HG03280 (cell line): Measurements from ENCODE around the gene NHLH1.

Experiments used
- ATAC-seq: cut with Tn5 transposase; IDR thresholded peaks from one replicate; pipeline ENCODE4 v1.9.1; 2021; ENCODE audit warnings: mild to moderate bottlenecking, moderate library complexity; ENCODE audit not compliant: unreplicated experiment

NHLH1 gene

DNA sequence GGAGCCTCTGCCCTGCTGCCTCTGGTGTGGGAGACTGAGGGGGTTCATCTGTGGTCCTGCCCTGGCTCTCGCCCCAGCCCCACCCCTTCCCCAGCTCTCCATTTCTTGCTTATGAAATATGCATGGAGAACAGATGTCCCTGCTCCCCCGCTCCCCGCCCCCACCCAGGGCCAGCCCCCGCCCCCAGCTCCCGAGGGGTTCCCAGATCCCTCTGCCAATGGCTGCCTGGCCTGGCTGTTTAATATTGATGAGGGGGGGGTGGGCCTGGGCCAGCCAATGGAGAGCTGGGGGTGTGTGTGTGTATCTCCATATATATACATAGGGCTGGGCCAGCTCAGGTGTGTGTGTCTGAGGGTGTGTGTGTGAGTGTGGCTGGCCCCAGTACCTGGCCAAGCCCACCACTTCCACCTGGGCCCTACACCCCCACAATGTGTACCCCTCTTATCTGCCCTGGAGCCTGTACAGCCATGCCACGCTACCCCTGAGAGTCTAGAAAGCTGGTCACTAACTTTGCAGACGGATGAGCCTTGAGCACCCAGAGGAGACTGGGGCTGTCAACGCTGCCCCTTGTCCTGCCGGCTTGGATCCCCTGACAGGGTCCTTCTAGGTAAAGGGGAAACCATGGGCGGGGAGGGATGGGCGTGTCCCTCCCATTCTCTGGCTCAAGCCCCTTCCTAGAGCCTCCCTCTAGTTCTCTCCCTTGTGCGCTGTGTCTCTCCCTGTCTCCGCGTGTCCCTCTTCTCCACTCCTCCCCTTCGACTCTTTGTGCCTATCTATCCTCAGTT lies at the start of gene NHLH1:
NHLH1 (plus strand) TSS at position 341 of the 785 bp plus-strand sequence. CDS start 3,661 bp downstream, outside the sequence.
- ATAC-seq = no peak

- no peak for ATAC-seq
Observed at GRCh38 chr1:160322831-160323230, 44.0 kb upstream of the NHLH1 start.

DNA sequence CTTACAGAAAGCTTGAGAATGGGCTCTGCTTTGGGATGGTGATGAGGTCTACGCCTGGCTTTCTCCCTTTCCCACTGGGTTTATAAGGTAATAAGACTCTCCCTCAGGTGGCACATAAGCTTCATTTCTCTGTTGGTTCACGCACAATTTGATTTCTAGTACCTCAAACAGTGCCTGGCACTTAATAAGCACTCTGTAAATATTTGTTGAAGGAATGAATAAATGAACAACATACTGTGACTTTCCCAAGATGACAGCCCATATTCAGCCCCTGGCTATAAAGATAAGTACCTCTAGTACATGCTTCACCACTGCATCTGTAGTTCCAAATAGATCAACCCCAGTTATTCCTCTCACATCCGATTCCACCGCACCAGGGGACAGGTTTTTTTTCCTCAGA lies 41.6 kb upstream of the NHLH1 start:
- ATAC-seq = no peak

GRCh38 chr1:160326418-160326817 lies 40.5 kb upstream of the NHLH1 start:
- ATAC-seq = no peak

DNA sequence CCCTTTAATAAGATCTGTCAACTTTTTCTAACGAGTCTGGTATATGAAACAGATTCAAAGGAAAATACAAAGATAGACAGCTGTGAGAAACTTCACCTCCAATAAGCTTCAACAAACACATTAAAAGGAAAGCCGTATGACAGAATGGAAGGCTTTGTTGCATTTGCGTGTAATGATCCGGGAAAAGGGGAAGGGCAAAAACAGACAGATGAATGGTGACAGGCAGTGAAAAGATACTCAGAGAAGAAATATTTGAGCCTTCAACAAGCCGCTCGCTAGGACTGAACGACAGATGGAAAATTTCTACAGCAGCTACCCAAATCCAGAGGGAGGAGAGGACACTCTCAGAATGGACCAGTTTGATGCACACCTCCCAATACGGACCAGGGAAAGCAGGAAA lies 38.7 kb upstream of the NHLH1 start:
- no peak for ATAC-seq

DNA sequence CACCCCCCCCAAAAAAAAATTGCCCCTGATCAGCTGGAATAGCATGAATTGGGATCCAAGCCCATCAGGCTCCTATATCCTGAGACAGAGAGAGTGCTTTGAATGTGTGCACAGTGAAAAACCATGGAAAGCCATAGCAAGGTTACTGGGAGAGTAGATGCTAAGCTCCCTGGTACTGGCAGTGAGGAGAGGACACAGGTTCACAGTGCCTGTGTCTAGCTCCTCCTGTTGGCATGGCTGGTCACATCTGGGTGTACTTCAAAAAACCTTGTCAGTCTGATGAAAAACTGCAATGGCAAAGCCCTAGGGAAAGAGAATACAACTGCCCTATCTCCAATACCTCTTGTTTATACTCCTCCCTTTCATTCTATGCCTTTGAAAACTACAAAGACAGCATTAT lies 36.8 kb upstream of the NHLH1 start:
- ATAC-seq = no peak

DNA sequence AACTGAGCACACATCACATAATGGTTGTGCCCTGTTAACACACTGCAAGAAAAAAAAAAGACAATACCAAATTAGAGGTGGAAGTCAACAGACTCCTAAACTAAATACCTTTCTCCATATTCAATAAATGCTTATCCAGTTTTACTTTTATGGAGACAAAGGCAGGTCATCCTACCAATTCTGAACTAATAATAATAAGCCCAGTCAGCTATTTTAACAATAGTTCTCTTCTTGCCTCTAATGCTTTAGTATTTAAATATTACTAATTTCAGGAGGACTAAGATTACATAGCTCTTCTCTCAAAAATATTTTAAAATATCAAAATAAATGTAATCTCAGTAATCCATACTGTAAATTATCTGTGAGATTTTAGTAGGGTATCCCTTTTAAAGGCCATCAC lies 34.4 kb upstream of the NHLH1 start:
- ATAC-seq = no peak

GRCh38 chr1:160338580-160338979 lies 28.3 kb upstream of the NHLH1 start:
- ATAC-seq = no peak

- ATAC-seq = no peak
Observed at GRCh38 chr1:160340146-160340545, 26.7 kb upstream of the NHLH1 start.

DNA sequence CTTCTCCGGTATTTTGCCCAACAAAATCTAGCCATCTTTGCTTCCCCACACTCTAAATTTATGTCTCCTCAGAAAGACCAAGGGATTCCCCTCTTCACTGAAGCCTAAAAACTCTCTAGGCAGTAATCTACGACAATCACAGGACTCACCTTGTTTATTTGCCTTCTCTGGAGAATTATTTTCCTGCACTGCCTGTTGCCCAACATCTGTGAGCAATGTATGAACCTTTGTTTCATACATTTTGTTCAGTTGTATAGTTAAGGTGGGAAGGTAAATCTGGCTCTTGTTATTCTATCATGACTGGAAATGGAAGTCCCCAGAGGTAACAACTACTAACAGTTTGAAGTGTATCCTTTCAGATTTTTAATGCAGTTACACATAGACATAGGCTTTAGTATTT lies 26.0 kb upstream of the NHLH1 start:
- no peak for ATAC-seq

DNA sequence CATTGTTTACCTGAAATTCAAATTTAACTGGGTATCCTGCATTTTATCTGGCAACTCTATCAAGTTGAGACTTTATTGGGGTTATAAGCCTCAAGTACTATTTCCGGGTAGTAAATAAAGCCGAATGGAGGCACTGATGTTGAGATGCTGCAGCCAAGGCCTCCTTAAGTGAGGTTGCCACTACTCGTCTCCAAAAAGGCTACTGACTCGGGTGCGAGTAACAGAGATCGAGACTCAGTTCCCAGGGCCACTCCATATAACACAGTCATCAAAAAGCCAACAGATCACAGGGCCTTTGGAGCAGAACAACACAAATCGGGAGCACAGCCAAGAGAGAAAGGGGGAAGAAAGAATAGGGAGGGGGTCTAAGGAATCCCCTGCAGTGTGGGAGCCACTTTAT lies 24.3 kb upstream of the NHLH1 start:
- no peak for ATAC-seq

GRCh38 chr1:160342953-160343869 lies 23.7 kb upstream of the NHLH1 start, which contains the start of the genes COPA and NCSTN:
Gene COPA (minus strand): TSS chr1:160343250. CDS start chr1:160343170, 80 bp downstream.
Gene NCSTN (plus strand): TSS chr1:160343383. CDS start chr1:160343397, 14 bp downstream.
- peak; percentile 94 for ATAC-seq

GRCh38 chr1:160344241-160344640 lies 22.6 kb upstream of the NHLH1 start:
- ATAC-seq = no peak

GRCh38 chr1:160344936-160345335 lies 21.9 kb upstream of the NHLH1 start:
- no peak for ATAC-seq

- no peak for ATAC-seq
Observed at GRCh38 chr1:160346463-160346862, 20.4 kb upstream of the NHLH1 start.

- peak; percentile 38 for ATAC-seq
Observed at GRCh38 chr1:160346958-160347357, 19.9 kb upstream of the NHLH1 start.

DNA sequence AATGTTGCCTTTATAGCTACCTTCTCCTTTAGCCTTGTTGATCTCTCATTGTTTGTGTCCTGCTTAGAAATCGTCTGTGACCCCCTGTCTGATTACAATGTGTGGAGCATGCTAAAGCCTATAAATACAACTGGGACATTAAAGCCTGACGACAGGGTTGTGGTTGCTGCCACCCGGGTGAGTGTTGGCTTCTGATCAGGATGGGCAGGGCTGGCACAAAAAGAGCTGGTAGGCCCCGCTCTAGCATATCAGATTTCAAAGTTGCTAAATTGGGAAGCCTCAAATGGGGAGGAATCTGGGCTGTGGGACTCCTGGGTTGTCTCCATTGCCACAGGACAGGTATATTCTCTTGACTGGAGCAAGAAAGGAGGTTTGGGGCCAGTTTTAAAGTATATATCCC lies 15.2 kb upstream of the NHLH1 start:
- ATAC-seq = no peak

DNA sequence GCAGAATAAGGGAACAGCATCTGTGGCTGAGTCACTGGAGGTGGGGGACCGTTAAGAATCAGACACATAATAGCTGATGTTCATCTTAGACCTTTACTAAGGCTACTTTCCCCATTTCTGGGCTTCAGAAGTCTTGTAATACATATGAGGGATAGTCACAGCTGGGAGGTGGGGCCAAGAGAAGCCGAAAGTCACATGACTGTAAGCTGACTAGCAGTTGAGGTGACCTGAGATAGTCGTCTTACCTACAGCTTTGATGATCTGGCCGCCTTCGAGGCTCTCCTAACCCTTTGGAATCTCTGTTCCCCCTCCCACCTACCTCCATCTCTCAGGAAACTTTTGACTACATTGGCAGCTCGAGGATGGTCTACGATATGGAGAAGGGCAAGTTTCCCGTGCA lies 14.3 kb upstream of the NHLH1 start:
- ATAC-seq = no peak

- no peak for ATAC-seq
Observed at GRCh38 chr1:160353223-160353622, 13.6 kb upstream of the NHLH1 start.

DNA sequence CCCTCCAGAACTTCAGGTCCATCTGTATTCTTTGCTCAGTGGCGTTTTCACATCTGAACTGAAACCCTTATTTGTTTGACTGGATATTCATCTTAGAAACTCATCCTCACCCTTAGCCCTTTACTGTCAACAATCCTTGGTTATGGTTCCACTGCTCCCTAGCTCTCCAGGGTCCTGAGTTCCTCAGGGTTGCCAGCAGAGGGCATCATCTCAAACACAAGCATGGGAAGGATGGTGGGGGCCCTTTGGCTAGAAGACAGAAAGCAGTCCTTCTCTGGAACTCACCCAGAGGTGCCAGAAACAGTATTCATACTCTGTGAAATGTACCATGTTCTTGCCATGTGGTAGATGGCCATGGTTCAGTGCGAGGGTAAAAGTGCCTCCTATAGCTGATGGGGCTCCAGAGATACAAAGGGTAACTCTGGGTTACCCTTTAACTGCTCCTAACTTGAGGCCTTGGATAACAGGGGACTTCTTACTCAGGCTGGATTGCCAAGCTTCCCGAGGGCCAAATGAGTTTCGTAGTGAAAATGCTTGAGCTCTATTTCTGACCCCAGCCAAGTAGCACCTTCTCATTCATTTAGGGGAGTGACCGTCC lies 12.4 kb upstream of the NHLH1 start:
- no peak for ATAC-seq

DNA sequence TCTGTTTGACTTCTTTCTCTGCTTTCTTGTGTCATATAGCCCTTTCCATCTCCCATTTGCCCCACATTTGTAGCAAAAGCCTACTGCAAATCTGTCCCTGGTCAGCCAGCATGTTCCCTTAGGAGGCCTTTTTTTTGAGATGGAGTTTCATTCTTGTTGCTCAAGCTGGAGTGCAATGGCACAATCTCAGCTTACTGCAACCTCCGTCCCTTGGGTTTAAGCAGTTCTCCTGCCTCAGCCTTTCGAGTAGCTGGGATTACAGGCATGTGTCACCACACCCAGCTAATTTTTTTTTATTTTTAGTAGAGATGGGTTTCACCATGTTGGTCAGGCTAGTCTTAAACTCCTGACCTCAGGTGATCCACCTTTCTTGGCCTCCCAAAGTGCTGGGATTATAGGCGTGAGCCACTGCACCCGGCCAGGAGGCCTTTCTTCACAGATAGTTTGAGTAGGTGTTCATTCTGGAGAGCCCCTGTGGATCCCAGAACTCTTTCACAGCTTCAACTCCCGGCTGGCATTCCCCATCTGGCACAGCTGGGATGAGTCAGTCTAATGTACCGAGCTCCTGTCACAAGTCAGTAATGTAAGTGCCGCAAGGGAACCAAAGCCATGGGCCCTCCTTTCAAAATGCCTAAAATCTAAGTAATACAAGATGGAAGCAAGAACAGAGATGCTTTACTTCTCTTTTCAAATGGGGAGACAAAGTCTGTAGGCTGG lies 9.4 kb upstream of the NHLH1 start:
- ATAC-seq = no peak
